Measurements from ENCODE around the gene GXYLT2. TPM values are rescaled to one million over a fixed set of nuclear protein-coding genes. Genes with fewer than 3 reads are reported as not detected.
A peak's percentile ranks its signal among the peaks of the same experiment; 100 is the strongest.

Gene GXYLT2
- total and polyA plus RNA-seq, 2 of the 13 experiments (the other 11 are each of a cell fraction or from before 2014, with no cell fraction given), result 4.3 to 6.9 TPM

GRCh38 chr3:72996473-72997333 is 108.9 kb downstream of the GXYLT2 start, which contains the start of gene PPP4R2 (continued):
- peak; percentile 70; the same call in 1 of the 2 replicates for TF ChIP-seq DRAP1 (CRISPR knock-in tag; IDR thresholded peaks at IDR 0.05)
- no peak for TF ChIP-seq ZFP62 (CRISPR knock-in tag; IDR thresholded peaks at IDR 0.05)
- TF ChIP-seq ZFX (CRISPR knock-in tag; IDR thresholded peaks at IDR 0.05; ENCODE audit: low read depth), result peak; percentile 85
- TF ChIP-seq SNAPC2 (CRISPR knock-in tag; IDR thresholded peaks at IDR 0.05), result peak; percentile 80; the same call in 1 of the 2 replicates
- no peak for TF ChIP-seq XRCC5 (optimal IDR thresholded peaks at IDR 0.05; ENCODE audit: low read length)
- no peak for TF ChIP-seq STAT5B (CRISPR knock-in tag; IDR thresholded peaks at IDR 0.05)
- peak; percentile 59; the same call in 1 of the 2 replicates for TF ChIP-seq CHD2 (IDR thresholded peaks at IDR 0.05; ENCODE audit: low read depth, low read length)
- peak; percentile 79 for TF ChIP-seq MYC (CRISPR knock-in tag; IDR thresholded peaks at IDR 0.05; ENCODE audit: borderline replicate concordance)
- TF ChIP-seq POLR2A (IDR thresholded peaks at IDR 0.05; ENCODE audit: insufficient read depth in 1 of 2, low read depth in 2 of 2, low read length in 2 of 2), result peak; percentile 77 to 97
- TF ChIP-seq ZBTB2 (CRISPR knock-in tag; IDR thresholded peaks at IDR 0.05; ENCODE audit: low read depth), result peak; percentile 70; the same call in 1 of the 2 replicates
- TF ChIP-seq CERS6 (CRISPR knock-in tag; IDR thresholded peaks at IDR 0.05), result 0 out of 2 replicates have a peak, but pooled peaks have one; percentile 45
- peak; percentile 52; the same call in 1 of the 2 replicates for TF ChIP-seq SKIL (CRISPR knock-in tag; IDR thresholded peaks at IDR 0.05; ENCODE audit: borderline replicate concordance)
- TF ChIP-seq ZNF841 (CRISPR knock-in tag; IDR thresholded peaks at IDR 0.05; ENCODE audit: borderline replicate concordance), result no peak
- TF ChIP-seq PCBP1 (IDR thresholded peaks at IDR 0.05; ENCODE audit: borderline replicate concordance, low read depth, low read length), result peak; percentile 46; the same call in 1 of the 2 replicates
- TF ChIP-seq MEF2D (CRISPR knock-in tag; IDR thresholded peaks at IDR 0.05), result 0 out of 2 replicates have a peak, but pooled peaks have one; percentile 35
- peak; percentile 70 for TF ChIP-seq PHF8 (CRISPR knock-in tag; IDR thresholded peaks at IDR 0.05)
- TF ChIP-seq ZMAT3 (CRISPR knock-in tag; conservative IDR thresholded peaks at IDR 0.05), result peak; percentile 44; the same call in 1 of the 2 replicates
- TF ChIP-seq ZNF777 (CRISPR knock-in tag; IDR thresholded peaks at IDR 0.05), result no peak
- TF ChIP-seq ZNF282 (IDR thresholded peaks at IDR 0.05; ENCODE audit: partially characterized antibody), result no peak
- no peak for TF ChIP-seq ARID2 (CRISPR knock-in tag; IDR thresholded peaks at IDR 0.05; ENCODE audit: borderline replicate concordance)

Measured in HepG2 (cell line).